Cortex of kidney (tissue), 1 donor: Measurements from ENCODE around the gene UROS.

ENCODE experiments used
- DNase-seq: peaks from one replicate; lab custom pipeline; 2025; lab: John Stamatoyannopoulos, UW

Gene UROS

GRCh38 chr10:125762692-125763648 is 60.1 kb downstream of the UROS start:
- no peak for DNase-seq

- DNase-seq, result no peak
Measured at GRCh38 chr10:125761961-125762360, 61.1 kb downstream of the UROS start.

- DNase-seq, result no peak
Measured at GRCh38 chr10:125757742-125758141, 65.3 kb downstream of the UROS start.

GRCh38 chr10:125756853-125757487 is 66.1 kb downstream of the UROS start:
- no peak for DNase-seq

DNA sequence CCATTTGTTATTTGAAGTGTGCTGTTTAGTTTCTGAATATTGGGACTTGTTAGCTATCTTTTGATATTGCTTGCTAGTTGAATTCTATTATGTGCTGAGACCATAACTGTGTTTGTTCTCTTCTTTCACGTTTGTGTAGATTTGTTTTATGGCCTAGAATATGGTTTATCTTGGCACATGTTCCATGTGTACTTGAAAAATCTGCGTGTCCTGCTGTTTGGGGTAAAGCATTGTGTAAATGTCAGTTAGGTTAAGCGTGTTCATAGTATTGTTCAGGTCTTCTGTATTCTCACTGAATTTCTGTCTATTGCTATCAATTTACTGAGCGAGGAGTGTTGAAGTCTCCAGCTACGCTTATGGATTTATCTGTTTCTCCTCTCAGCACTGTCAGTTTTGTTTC is 66.9 kb downstream of the UROS start:
- DNase-seq, result no peak

DNA sequence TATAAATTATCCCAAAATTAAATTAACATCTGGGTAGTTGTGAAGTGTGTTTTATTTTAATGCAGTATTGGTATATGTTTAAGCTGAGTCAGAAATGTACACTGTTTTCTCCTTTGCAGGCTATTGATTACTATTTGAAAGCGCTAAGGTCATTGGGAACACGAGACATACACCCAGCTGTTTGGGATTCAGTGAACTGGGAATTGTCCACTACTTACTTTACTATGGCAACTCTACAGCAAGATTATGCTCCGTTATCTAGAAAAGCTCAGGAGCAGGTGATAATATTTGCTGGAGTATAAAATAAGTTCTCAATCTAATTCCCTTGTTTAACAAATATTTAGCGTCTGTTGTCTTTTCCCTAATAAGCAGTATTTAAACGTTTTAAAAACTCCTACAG is 75.6 kb downstream of the UROS start:
- DNase-seq, result no peak

DNA sequence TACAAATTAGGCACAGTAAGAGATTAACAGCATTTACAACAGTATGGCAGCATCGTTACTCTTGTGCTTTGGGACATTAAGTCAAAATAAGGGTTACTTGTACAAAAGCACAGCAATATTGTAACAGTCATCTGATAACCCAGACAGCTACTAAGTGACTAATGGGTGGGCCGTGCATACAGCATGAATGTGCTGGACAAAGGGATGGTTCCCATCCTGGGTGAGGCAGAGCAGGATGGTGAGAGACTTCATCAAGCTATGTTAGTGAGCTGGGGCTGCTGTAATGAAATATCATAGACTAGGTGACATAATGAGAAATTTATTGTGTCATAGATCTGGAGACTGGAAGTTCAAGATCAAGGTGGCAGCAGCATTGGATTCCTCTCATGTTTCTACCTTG is 78.1 kb downstream of the UROS start:
- DNase-seq, result no peak

DNA sequence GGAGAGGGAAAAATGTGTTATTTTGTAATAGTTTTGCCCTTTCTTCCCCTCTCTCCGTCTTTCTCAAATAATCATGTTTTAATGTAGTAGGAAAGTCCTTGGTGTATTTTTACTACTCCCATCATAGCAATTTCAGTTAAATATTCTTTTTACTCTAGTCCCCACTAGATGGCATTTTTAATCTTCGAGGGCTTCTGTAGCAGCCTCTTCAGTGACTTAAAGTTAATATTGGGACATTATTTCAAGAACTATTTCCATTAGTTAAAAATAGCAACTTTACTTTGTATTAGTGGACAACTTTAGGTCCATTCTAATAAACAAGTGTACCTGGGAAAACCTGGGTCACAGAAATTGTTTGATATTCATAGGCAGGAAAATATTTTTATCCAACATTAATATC is 80.6 kb downstream of the UROS start:
- DNase-seq, result no peak

- no peak for DNase-seq
Measured at GRCh38 chr10:125739994-125740679, 82.9 kb downstream of the UROS start.
